Nephron (organoid): ENCODE data around the gene ABHD12.
A peak's percentile ranks its signal among the peaks of the same experiment; 100 is the strongest.

Source experiments
- H3K27ac Mint-ChIP-seq, 3 experiments: 2 replicates each; pipeline ENCODE4 v1.8.0; 2020; ENCODE audit warnings: mixed read lengths in 3 of 3, mild to moderate bottlenecking in 2 of 3, moderate library complexity in 1 of 3
- H3K27me3 Mint-ChIP-seq: 2 replicates; pipeline ENCODE4 v1.8.0; 2021; ENCODE audit warnings: low read depth, mild to moderate bottlenecking, moderate library complexity, mixed read lengths
- H3K36me3 Mint-ChIP-seq: 2 replicates; pipeline ENCODE4 v1.8.0; 2020; ENCODE audit warnings: low read depth, mixed read lengths
- H3K4me1 Mint-ChIP-seq: 2 replicates; pipeline ENCODE4 v1.8.0; 2020; ENCODE audit warnings: mixed read lengths
- H3K4me3 Mint-ChIP-seq, 3 experiments: 2 replicates each; pipeline ENCODE4 v1.8.0; 2020; ENCODE audit warnings: mild to moderate bottlenecking in 3 of 3, mixed read lengths in 3 of 3, moderate library complexity in 2 of 3
- H3K9me3 Mint-ChIP-seq: 2 replicates; pipeline ENCODE4 v1.8.0; 2020; ENCODE audit warnings: mixed read lengths
- CTCF ChIP-seq, 3 experiments: fragments of 200-600 bp; sonication (generic); IDR thresholded peaks; one replicate each; pipeline ENCODE4 v1.5.0; 2021; ENCODE audit warnings: antibody characterized with exemption in 3 of 3; ENCODE audit not compliant: unreplicated experiment in 3 of 3

Gene ABHD12

GRCh38 chr20:25310921-25311728, 79.5 kb downstream of the ABHD12 start:
- peaks cover 23% of the 10 kb centered on the region for H3K36me3 Mint-ChIP-seq
- peak overlapping the region; percentile 34 to 86 (median 84) for H3K27ac Mint-ChIP-seq
- TF ChIP-seq CTCF (IDR thresholded peaks at IDR 0.05; ENCODE audit: unreplicated experiment in 3 of 3), result no peak
- peaks cover 8% of the 10 kb centered on the region for H3K4me1 Mint-ChIP-seq
- H3K4me3 Mint-ChIP-seq, result no peak overlapping the region
- no peaks in the 10 kb centered on the region for H3K9me3 Mint-ChIP-seq
- no peaks in the 10 kb centered on the region for H3K27me3 Mint-ChIP-seq

GRCh38 chr20:25310268-25310920, 80.2 kb downstream of the ABHD12 start:
- Mint-ChIP-seq H3K9me3 (no peaks in the 10 kb centered on the region), H3K4me1 (peaks cover 8% of the 10 kb centered on the region), H3K4me3 (peak overlapping the region in 1 of 3 experiments; percentile 17), H3K36me3 (peaks cover 19% of the 10 kb centered on the region), H3K27ac (peak overlapping the region; percentile 34 to 86 (median 84)), H3K27me3 (no peaks in the 10 kb centered on the region)
- peak in 1 of 3 experiments; percentile 29 for TF ChIP-seq CTCF (IDR thresholded peaks at IDR 0.05; ENCODE audit: unreplicated experiment in 3 of 3)

GRCh38 chr20:25309395-25310267, 81.0 kb downstream of the ABHD12 start:
- no peaks in the 10 kb centered on the region for H3K9me3 Mint-ChIP-seq
- H3K4me1 Mint-ChIP-seq, result peaks cover 8% of the 10 kb centered on the region
- peaks cover 14% of the 10 kb centered on the region for H3K36me3 Mint-ChIP-seq
- peak overlapping the region in 2 of 3 experiments; percentile 34 to 84 for H3K27ac Mint-ChIP-seq
- H3K4me3 Mint-ChIP-seq, result no peak overlapping the region
- H3K27me3 Mint-ChIP-seq, result no peaks in the 10 kb centered on the region
- no peak for TF ChIP-seq CTCF (IDR thresholded peaks at IDR 0.05; ENCODE audit: unreplicated experiment in 3 of 3)

GRCh38 chr20:25308671-25309394, 81.8 kb downstream of the ABHD12 start:
- TF ChIP-seq CTCF (IDR thresholded peaks at IDR 0.05; ENCODE audit: unreplicated experiment in 3 of 3), result no peak
- Mint-ChIP-seq H3K4me3 (no peak overlapping the region), H3K9me3 (no peaks in the 10 kb centered on the region), H3K4me1 (peaks cover 8% of the 10 kb centered on the region), H3K36me3 (peaks cover 14% of the 10 kb centered on the region), H3K27ac (no peak overlapping the region), H3K27me3 (no peaks in the 10 kb centered on the region)

GRCh38 chr20:25308083-25308491, 82.5 kb downstream of the ABHD12 start:
- Mint-ChIP-seq H3K27me3 (no peaks in the 10 kb centered on the region), H3K27ac (no peak overlapping the region), H3K4me3 (no peak overlapping the region), H3K4me1 (peaks cover 8% of the 10 kb centered on the region), H3K9me3 (no peaks in the 10 kb centered on the region), H3K36me3 (peaks cover 14% of the 10 kb centered on the region)
- no peak for TF ChIP-seq CTCF (IDR thresholded peaks at IDR 0.05; ENCODE audit: unreplicated experiment in 3 of 3)
